HG03103 (cell line): ENCODE measurements around the gene CIAPIN1.
"Not testable (repeated sequence)": the region's sequence is repeated elsewhere in the genome, so short reads cannot be mapped to it uniquely, and the experiment has no call there.

Experiments used
- ATAC-seq: cut with Tn5 transposase; IDR thresholded peaks from one replicate; pipeline ENCODE4 v1.9.1; 2021; ENCODE audit warnings: low read depth; ENCODE audit not compliant: unreplicated experiment

CIAPIN1 gene

DNA sequence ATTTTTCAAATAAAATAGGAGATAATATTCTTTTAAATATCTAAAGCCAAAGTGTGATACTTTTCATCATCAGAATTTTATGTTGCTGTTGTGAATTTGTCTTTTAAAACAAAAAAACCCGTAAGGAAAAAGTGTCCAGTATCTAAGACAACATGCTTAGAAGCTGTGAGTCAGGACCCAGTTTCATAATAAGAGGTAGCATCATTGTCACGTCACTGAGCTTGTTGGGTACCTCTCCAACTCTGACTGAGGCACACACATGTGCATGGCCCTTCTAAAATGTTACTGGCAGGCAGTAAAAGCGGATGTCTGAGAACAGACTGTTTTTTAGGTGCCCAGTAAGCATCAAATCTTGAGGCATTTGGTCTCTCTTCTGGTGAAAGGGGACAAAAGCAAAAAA lies 2.5 kb downstream of the CIAPIN1 start:
- ATAC-seq, result no peak

DNA sequence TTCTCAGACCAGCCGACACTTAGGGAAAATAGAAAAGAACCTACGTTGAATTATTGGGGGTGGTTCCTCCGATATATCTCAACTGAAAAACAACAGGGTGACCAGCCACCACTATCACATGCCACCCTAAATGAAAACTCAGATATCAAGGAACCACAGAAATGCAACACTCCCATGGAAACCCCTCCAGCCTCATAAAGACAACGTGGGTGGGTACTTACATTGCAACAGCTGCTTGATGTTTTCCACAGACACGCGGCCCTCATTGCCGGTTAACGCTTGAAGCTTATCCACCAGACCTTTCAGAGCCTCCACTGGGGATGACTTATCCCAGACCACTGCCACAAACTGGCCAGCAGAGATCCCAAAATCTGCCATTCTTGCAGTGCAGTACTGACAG lies 6.6 kb downstream of the CIAPIN1 start:
- ATAC-seq, result not testable (repeated sequence)

DNA sequence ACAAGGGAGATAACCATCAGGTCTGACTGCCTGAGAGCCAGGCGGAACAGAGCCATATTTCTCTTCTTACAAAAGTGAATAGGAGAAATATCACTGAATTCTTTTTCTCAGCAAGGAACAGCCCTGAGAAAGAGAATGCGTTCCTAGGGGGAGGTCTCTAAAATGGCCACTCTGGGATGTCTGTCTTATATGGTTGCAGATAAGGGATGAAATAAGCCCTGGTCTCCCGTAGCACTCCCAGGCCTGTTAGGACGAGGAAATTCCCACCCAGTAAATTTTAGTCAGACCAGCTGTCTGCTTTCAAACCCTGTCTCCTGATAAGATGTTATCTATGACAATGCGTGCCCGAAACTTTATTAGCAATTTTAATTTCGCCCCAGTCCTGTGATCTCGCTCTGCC lies 7.2 kb downstream of the CIAPIN1 start:
- not testable (repeated sequence) for ATAC-seq

DNA sequence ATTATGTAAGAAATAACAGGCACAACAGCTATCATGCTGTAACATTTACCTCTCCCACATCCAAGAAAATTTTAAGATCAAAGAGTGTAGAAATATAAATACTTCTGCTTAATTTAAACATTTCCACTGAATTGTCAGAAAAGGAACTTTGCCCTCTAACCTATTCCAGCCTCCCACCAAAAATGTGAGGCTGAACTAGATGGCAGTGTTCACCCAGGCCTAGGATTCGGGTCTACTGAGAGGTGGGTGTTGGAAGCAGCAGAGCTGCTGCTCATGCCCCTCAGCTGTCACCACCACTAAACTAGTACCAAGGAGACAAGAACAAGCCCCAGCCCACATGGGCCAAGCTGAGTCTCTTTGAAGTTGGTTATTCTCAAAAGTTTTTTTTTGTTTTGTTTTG lies 11.3 kb downstream of the CIAPIN1 start:
- ATAC-seq, result no peak

DNA sequence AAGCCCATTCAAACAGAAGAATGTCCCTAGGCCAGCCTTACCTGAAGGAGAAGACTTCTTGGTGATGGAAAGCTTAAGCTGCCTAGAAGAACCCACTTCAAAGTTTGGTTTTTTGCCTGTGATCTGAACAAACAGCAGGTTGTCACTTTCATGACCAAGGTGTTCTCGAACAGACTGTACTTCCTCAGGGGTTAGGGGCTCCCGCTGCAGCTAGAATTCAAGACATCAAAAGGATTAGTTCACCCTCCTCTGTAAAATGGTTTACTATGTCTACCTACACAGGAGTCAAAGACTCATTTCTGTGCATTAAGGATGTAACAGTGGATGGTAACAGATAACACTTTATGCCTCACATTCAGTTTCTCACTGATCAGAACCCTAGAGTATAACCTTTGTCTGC lies 13.2 kb downstream of the CIAPIN1 start:
- ATAC-seq, result no peak

DNA sequence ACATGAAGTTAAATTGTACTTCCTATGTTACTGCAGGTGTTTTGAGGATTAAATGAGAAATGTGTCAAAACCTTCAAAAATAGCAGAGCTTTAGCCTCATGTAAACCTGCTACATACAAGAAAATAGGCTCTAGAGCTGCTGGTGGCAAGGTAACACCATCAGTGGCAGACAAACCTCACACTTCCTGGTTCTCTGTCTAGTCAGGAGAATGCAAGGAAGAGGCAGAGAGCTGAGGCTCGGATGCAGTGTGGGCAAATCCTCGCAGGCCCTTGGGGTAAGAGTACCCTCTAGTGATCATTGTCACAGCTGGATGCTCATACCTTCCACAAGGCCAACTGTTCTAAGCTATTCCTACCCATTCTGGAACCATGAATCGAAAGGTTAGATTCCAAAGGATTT lies 14.2 kb downstream of the CIAPIN1 start:
- ATAC-seq, result no peak

DNA sequence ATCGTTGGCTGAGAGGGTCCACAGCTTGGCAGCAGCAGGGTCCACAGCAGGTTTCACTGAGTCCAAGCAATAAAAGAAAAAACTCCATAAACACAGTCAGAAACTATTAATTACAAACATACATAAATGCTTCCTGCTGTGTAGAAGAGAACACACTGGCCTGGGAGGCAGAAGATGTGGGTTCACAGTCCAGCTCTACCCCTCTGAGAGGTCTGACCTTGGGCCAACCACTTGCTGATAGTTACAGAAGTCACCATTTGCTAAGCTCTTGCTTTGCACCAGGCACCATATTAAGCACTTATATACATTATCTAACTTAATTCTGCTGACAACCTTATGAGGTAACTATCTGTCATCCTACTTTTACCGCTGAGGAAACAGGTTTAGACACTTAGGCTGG lies 14.7 kb downstream of the CIAPIN1 start:
- no peak for ATAC-seq

DNA sequence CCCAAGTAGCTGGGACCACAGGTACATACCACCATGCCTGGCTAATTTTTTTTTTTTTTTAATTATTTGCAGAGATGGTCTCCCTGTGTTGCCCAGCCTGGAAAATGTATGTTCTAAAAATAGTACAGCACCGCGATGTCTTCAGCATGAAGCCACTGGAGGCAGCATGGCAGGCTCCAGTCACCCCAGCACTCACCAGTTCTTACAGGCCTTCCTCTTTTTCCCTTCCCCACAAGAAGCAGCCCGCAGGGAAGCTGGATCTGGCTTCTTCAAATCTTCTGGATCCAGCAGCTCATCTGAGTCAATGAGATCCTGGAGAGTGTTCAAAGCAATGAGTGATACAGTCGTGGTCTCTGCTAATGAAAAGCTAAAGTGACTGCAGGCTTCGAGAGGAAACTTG lies 16.2 kb downstream of the CIAPIN1 start:
- no peak for ATAC-seq

DNA sequence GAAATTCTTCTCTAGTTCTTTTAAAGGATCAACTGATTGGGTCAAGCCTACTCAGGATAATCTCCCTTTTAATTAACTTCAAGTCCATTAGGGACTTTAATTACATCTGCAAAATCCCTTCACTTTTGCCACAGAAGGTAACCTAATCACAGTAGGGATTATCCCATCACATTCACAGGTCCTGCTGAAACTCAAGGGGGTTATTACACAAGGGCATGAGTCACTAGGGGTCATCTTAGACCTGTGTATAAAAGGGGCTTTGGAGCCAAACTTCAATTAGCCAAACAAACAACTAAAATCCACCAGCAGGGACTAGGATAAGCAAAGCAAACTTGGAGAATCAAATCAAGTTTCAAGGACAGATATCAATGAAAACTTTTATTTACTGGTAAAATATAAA lies 19.4 kb downstream of the CIAPIN1 start:
- no peak for ATAC-seq

DNA sequence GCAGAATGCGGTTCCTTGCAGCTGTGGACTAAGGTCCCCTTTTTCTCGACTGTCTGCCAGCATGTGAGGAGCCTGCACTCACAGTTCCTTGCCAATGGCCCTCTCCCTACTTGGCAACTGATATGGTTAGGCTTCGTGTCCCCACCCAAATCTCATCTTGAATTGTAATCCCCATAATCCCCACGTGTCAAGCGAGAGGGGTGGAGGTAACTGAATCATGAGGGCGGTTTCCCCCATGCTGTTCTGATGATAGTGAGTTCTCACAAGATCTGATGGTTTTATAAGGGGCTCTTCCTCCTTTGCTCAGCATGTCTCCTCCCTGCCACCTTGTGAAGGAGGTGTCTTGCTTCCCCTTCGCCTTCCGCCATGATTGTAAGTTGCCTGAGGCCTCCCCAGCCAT lies 19.9 kb downstream of the CIAPIN1 start:
- no peak for ATAC-seq

DNA sequence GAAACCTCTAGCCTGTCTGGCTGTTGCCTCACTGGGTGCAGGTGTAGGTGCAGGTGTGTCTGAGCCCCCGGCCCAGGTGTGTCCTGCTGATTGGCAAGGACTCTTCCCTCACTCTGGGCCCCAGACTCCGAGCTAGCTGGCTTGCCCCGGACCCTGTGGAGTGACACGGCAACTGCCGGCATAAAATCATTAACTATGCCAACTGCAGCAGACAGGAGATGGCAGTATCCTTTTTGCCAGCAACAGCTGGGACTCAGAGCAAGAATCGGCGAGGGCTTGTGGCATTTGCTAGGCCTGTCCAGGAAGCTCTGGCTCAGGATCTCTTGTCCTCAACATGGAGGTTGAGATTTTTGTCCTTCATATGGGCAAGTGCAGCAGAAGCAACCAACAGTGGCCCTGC lies 20.8 kb downstream of the CIAPIN1 start:
- ATAC-seq, result no peak

DNA sequence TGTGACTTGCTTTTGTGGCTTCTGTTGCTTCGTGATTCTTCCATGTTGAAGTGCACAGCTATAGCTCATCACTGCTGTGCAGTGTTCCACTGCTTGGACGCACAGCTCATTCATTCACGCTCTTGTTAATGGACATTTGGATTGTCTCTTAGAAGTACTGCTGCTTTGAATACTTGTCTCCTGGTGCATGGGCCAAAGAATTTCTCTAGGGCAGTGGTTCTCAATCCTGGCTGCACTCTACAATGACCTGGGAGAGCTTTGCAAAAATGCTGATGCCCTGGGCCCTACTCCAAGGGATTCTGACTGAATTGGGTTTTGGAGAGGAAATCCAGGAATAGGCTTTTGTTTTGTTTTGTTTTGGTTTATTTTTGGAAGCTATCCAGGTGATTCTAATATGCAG lies 22.6 kb downstream of the CIAPIN1 start:
- no peak for ATAC-seq

DNA sequence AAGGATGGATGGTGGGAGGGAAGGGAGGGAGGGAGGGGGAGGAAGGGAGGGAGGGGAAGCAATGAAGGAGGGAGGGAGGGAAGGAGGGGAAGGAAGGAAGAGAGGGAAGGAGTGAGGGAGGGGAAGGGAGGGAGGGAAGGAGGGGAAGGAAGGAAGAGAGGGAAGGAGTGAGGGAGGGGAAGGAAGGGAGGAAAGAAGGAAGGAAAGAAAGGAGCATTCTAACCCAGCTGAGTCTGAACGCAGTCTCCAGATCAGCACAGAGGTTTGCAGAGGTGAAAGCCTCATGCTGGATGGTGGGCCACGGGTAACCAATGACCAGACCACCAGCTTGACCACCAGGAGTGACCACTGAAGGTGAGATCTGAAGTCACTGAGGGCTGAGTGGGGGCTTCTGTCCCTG lies 24.0 kb downstream of the CIAPIN1 start:
- ATAC-seq, result no peak

DNA sequence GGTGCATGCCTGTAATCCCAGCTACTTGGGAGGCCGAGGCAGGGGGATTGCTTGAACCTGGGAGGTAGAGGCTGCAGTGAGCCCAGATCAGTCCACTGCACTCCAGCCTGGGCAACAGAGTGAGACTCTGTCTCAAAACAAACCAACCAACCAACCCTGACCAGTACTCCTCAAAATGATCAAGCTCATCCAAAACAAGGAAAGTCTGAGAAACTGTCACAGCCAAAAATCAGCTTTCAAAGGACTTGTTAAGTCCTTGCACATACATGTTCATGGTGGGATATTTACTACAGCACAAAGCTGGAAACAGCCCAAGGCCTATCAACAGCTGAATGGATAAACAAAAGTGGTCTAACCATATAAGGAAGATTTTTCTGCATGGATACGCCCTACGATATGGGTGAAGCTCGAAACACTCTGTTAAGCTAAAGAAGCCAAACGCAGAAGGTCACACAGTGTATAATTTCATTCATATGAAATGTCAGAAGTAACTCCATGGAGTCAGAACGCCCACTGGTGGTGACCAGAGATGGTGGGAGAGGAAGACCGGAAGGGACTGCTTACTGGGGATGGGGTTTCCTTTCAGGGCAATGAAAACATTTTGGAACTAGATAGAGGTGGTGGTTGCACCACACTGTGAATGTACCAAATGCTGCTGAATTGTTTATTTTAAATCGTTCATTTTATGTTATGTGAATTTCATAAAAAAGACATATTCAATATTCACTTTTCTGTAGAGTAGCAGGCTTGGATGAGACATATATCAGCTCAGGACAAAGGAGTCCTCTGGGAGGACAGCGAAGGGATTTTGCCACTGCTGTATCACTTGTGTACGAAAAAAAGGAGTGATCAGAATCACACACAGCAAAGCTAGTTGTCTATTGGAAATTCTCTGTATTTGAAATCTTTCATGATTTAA lies 24.9 kb downstream of the CIAPIN1 start:
- no peak for ATAC-seq

DNA sequence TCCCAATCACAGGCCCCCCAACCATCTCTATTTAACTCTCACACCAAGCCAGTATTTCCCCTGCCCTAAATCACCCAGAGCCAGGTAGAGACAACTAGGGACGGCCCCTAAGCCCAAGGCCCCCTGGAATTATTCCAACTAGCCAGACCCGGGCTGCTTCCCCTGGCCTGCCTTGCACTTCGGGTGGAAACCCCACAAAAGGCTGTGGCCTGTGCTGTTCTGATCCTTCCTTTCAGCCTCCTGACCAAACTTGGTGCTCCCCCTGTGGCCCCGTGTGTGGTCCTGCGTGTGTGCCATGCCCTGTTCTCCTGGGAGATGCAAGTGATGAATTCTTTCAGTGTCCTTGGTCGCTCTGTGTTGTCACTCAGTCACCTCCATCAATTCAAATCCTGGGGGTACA lies 27.7 kb downstream of the CIAPIN1 start:
- no peak for ATAC-seq

DNA sequence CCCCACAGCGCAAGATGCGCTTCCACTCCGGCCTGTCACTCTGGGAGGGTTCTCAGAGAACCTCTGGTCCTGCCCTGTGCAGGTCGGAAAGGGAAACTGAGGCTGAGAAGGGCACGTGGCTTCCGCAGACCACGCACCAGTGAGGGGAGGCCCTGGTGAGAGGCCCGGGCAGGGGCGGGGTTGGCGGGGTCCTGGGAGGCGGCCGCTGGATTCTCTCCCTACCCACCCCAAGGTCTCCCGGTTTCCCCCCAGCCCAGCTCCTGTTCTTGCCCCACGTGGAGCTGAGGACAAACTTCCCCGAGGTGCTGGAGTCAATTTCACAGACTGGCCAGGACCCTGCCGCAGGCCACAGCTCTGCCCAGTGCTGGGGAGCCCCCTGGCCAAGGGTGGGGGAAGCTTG lies 31.1 kb downstream of the CIAPIN1 start:
- no peak for ATAC-seq

DNA sequence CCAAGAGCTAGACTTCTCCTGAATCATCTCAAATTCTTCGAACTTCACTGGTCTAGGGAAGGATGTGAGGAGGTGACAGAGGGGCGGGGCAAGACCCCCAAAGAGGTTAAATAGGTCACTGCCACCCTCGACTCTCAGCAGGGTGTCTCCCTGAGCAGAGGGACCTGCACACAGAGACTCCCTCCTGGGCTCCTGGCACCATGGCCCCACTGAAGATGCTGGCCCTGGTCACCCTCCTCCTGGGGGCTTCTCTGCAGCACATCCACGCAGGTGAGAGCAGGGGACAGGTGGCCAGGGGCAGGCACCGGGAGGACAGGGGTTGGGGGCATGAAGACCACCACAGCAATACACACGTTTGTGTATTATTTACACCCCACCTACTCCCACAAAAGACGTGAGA lies 33.5 kb downstream of the CIAPIN1 start:
- no peak for ATAC-seq

DNA sequence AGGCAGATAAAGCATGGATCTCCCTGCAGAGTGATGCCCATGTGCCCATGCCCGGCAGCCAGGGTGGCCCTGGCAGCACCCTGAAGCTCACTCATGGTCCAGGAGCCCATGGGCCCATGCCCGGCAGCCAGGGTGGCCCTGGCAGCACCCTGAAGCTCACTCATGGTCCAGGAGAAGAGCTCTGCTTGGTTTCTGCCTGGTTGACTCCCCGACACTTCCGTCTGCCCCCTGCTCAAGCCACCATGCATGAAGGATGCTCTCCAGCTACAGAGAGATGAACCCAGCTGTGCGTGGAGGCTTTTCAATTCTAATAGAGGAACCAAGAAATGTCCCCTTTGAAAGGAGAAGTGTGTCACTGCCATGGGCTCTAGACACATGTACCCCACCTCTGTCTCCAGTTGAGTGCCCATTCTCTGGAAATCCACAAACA lies 33.9 kb downstream of the CIAPIN1 start:
- peak; percentile 73 for ATAC-seq

DNA sequence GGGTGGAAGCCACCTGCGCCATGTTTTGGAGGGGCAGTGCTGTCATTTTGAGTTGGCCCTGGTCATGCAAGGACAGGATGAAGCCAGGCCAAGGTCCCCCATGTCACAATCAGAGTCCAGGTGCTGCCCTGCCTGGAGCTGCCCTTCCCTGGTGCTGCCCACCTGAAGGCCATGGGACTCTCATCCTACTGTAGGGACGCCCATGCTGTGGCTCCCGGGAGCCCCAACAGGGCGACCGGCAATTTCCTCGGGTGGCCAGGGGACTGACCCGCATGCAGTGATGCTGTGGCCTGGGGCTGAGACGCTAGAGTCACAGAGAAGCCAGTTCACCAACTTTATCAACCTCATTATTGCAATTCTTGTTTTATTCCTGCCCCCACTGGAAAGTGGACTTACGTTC lies 34.6 kb downstream of the CIAPIN1 start:
- no peak for ATAC-seq

DNA sequence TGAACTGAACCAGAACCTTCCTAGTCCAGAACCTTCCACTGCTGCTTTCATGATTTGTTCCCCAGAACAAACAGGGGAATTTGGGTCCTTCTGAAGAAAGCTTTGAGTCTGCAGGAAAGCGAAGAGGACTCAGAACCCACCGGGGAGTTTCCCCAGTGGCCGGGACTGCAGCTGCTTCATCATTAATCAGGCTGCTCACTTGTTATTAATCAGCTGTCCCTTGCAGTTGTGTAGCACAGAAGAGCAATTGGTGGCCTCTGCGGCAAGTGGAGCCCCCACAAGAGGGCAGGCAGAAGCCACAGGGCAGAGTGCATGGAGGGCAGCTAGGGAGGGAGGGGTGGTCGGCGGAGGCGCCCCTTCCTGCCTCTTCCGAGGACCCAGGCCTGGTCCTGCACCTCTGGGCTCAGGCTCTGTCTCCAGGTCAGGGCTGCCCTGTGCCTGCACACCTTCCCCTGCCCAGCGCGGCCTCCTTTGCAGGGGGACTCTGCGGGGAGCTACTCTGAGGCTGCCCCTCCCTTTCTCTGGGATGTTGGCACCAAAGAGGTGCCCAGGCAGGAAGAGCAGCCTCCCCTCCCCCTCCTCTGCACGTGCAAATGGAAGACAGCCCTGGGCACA lies 35.7 kb downstream of the CIAPIN1 start:
- ATAC-seq, result no peak

DNA sequence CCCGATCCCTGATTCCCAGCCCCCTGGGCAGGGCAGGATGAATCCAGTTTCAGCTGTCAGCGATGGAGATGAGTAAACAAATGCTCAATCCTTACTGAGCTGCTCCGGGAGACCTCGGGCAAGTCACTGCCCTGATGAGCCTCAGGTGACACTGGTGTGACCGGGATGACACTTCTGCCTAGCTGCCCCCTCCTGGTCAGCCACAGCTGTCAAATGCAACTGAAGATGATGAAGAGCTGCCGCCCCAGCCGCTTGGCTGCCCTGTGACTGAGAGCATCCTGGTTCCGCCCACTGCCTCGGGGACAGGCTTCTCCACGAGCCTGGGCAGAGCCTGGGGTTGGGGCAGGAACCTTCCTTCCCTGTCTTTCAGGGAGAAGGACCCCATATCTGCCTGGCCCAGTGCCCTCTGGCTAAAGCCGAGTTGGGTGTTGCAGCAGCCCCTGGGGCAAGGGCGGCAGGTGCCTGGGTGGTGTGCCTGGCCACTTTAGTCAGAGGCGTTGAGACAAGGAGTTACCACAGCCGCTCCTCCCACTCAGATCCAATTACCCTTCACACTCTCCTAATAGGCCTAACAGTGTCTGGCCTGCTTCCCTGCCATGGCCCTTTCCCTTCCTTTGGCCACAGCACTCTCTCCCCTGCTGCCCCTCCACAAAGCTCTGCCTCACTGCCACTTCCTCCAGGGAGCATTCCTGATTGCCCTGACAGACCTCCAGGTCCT lies 37.2 kb downstream of the CIAPIN1 start:
- ATAC-seq, result no peak

DNA sequence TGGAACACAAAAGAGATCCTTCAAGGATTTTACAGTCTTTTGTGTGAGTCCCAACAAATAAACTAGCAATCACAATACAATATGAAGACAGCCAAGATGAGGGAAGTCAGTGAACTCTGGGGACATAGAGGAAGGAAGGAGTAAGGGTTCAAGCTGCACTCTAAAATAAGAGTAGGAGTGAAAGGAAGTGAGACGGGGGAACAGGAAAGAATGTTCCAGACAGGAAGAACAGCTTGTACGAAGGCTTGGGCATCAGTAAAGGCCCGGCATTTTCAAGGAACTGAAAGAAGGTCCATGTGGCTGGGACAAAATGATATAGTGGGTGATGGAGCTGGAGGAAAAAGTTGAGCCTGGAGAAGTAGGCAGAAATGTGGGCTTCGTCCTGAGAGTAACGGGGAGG lies 38.1 kb downstream of the CIAPIN1 start:
- no peak for ATAC-seq
